HG02623 (cell line): ENCODE measurements around the gene MAP2K5.

Source experiments
- ATAC-seq: cut with Tn5 transposase; IDR thresholded peaks from one replicate; pipeline ENCODE4 v1.9.1; 2021; ENCODE audit warnings: moderate library complexity; ENCODE audit not compliant: unreplicated experiment

Gene MAP2K5

DNA sequence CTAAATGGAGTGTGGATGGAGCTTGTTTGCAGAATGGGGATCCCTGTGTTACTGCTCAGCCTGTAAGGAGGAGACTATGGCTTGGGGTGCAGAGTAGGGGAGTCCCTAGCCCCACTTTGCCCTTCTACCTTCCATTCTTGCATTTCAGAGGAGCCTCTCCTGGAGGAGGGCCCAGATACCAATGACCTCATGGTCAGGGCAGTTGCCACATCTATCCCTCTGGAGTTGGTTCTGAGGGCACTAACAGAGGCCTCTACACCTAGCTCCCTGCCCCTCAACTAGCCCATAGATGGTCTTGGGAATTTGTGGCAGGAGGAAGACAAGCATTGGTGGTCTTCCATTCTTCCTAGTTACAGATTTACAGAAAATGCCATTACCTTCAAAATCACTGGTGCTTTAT is 288.9 kb downstream of the MAP2K5 start:
- ATAC-seq, result no peak

DNA sequence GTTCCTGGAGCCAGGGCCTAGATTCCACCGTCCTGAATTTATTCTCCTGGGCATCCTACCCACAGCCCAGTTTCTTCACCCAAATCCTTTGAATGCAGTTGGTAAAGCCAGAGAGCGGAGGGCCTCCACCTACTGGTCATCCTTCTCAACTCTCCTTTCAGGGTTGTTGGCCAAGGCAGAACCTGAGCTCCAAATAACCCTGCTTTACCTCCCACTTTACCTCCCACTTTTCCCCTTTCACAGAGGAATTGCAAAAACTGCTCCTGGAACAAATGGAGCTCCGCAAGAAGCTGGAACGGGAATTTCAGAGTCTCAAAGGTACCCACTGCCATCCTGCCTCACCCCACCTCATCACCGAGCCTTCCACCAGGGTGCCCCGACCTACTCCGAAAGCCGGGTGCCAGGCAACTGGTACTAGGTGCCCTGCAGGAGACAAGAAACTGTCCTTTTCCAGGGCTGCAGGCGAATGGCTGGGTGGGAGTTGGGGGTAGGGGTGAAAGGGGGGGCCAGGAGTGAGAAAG is 289.6 kb downstream of the MAP2K5 start:
- ATAC-seq, result no peak

DNA sequence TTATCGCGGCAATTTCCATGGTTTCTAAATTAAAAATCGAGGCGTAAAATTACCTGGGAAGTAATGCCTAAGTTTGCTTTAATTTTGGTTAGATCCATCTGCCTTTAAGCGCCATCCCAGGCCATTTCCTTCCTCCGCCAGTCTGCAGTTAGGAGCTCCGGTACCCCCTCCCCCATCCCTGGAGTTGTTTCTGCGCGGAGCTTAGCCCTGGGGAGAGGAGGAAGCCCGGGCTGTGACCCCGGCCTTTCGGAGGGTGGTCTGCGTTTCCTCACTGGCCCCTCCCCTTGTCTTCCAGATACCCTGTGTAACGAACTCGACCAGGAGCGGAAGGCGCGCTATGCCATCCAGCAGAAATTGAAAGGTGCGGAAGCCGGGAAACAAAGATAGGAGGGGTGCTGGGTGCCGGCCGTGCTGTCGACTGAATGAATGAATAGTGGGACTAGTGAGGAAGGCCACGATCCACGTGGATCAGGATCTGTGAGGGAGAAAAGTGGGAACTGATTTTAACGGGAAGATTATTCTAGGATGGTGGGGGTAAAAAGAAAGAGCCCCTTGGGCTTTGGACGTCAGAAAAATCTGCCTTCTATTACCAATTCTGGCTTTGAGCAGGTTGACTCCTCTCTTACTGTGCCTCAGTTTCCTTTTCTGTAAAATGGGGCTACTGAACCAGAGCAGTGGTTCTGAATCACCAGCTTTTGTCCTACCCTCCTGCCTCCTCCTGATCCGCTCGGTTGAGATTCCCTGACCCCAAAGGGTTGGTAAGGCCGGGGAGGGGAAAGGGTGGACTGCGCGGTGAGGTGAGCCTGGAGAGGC is 290.6 kb downstream of the MAP2K5 start:
- ATAC-seq, result no peak

DNA sequence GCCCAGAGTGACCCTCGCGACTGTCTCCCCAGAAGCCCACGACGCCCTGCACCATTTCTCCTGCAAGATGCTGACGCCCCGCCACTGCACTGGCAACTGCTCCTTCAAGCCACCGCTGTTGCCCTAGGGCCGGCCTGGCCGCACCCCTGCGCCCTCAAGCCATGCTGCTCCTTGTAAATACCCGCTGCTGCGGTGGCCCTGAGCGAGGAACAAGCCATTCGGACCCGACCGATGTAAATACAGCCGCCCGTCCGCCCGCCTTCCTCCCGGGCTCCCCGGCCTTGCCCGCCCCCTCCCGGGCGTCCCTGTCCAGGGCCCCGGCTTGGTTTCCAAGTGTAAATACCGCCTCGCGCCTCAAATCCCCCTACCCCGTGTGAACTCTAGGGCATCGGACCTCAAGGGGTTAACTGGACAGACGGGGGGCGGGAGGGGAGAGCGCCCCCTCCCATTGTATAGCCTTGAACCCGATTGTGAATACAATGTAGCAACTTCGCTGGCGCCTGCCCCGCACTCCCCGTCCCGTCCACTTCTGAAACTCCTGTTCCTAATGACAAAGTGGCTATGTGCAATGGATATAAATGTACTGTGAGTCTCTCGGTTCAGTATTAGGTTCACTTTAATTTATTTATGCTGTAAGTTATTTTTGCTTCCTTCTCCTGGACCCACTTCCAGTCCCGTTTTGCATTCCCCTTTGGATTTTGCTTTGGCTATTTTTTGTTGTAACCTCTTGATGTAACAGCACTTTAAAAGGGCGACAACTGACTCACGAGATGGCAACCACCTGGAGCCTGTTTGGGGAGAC is 291.4 kb downstream of the MAP2K5 start:
- no peak for ATAC-seq

DNA sequence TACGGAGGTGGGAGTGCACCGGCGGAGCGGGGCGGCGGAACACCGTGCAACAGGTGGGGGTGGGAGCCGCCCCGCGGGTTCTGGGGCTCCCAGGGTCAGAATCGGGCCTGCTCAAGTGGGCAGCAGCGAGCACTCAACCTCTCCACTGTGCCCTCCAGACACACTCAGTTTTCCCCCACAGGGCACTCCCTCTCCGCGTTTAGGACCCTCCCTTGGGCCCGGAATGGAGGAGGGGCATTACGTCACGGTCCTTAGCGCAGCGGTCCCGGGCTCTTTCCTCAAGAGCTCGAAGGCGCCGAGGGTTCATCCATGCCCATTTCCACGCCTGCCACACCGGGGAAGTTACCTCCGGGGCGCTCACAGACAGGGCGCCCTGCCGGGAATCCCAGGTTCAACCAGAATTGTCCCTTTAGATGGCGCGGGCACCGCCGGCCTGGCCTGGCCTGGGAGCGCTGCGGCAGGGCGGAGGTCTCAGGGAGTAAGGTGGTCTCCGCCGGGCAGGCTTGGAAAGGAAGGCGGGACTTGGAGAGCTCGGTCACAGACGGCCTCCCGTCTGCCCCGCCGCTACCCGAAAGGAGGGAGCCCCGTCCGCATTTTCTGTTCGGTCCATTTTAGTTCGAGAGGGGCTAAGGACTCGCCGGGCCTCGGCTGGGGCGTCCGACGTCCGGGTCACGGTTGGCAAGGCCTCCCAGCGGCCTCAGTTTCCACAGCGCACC is 292.2 kb downstream of the MAP2K5 start:
- no peak for ATAC-seq

DNA sequence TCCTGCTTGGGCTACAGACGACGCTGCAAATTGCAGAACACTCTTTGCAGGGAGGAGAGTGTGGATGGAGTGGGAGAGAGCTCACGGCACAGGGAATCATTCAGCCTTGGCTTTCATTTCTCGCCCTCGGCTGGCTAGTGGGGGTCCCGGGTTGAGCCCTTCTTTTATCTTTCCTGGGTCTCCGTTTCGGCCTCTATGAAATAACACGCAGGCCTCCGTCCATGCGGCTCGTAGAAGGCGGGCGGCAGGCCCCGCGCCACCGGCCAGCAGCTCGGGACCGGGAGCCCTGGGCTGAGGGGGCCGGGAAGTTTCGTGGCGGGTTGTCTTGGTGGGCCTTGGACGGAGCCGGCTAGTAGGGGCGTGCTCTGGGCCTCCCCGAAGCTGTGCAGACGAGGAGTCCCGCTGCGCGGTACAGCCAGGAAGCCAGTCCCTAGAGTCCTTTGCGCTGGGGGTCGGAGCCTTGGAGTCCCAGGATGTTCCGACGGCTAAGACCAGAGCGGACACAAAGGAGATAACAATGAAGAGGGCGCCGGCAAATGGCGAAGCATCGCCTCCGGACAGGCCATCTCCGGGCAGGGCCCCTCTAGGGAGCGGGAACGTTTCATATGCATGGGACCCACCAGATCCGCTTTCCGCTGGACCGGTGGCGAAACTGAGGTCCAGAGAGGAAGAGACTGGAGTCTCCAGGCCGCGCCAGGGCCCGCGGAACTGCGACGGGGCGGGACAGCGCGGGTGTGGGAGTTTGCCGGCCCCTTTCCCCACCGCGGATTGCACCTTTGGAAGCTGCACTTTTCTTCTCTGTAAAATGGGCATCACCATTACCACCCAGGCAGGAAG is 293.0 kb downstream of the MAP2K5 start:
- ATAC-seq, result no peak

DNA sequence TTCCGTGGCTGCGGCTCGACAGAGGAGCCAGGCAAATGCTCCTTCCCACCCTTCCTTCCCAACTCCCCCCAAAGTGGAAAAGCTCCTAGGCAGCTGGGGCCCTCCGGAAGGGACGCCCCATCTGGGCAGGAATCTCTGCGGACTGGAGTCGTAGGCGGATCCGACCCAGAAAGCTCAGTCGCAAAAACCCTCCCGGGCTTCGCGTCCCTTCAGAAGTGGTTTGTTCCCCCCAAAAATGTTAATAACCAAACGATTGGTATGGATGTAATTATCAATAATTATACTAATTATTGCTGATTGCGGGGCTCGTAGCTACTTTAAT is 293.6 kb downstream of the MAP2K5 start:
- no peak for ATAC-seq

DNA sequence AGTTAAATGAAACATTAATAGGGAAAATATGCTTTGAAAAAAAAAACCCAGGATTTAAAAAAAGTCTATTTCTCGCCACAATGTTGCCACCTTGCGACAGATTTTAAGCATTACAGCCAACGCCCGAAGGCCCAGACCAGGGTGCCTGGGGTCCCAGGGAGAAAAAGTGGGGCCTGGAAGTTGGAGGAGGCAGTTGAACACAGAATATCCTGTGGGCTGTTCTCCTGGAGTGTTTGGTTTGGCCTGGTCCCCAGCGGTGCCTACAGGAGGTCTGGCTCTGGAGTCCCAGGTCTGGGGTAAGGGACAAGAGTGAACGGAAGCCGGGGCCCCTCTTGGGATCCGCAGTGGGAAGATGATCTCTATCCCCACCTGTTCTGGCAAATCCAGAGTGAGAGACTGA is 294.0 kb downstream of the MAP2K5 start:
- no peak for ATAC-seq

DNA sequence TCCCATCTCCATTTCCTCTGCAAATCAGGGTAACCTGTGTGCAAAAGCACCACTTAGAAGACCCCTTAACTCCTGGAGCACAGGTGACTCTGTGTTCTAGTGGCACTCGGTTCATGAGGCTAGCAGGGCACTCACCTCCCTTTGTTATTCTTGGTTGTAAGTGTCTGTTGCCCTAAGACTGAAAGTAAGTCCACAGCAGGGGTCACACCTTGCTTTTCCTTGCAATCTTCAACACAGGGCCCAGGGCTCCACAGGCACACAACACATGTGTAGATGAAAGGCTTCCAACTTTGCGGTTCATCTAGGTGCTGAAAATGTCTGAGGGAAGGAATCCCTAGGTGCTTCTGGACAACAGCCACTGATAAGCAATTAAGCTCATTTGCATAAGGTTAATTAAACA is 294.5 kb downstream of the MAP2K5 start:
- ATAC-seq, result no peak

DNA sequence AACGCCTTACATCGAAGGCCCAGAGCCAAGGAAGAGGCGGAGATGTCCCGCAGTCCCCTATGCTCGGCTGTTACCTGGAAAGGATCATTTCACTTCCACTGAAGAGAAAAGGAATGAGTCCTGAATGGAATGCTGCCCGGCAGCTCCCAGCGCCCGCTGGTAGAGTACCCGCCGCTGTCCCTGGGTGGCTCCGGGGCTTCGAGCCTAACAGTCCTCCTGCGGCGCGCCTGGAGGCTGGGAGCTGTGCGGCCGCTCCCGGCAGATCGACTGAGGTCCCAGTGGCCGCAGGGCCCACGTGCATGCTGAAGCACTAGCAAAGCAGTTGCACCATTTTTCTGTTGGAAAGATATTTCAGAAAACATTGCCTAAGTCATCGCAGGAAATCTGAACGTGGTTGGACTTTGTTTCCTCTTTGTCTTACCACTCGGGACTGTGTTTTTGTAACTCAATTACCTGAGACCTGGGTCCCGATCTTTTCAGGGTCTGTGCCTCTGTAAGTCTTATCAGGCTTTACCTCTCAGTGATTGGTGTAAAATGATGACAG is 296.4 kb downstream of the MAP2K5 start:
- no peak for ATAC-seq

DNA sequence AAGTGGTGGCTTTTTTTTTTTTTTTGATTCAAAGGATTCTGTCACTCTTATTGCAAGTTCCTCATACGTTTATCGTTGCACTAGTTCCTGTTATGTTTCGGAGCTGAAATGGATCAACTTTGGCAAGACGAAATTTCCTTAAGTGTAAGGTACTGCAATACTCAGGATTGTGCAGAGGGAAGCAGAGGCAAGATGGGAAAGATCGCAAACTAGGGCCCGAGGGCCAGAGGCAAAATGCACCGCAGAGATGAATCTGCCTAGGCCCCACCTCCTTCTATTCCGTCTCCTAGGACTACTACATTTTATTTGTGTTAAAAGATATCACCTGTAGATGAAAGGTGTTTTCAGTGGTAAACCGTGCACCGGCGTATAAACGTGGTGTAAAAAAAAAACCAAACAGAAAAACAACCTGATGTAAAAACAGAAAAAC is 297.0 kb downstream of the MAP2K5 start:
- ATAC-seq, result peak; percentile 8

DNA sequence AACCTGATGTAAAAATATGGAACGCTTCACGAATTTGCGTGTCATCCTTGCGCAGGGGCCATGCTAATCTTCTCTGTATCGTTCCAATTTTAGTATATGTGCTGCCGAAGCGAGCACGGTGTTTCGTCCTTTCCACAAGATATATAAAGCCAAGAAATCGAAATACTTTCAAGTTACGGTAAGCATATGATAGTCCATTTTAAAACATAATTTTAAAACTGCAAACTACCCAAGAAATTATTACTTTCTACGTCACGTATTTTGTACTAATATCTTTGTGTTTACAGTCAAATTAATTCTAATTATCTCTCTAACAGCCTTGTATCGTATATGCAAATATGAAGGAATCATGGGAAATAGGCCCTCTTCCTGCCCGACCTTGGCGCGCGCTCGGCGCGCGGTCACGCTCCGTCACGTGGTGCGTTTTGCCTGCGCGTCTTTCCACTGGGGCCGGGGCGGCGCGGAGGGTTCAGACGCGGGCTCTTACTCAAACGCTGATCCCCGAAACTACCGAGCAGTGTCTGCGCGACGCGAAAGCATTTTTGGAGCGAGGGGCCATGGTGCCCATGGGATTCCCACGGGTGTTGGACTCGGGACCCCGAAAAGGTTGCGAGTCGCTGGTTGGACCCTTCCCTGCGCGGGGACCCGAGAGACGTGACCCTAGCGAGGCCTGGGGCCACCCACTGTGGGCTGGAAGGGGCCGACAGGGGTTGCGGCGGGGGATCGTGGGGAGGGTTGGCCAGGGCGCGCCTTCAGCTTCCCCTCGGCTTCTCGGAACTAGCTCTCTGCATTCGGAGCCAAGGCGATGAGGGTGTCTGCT is 297.6 kb downstream of the MAP2K5 start, which contains the start of gene RNU6-1:
Gene RNU6-1, minus strand, starts transcription at position 117 of the 820 bp plus-strand sequence.
- ATAC-seq, result peak; percentile 80

DNA sequence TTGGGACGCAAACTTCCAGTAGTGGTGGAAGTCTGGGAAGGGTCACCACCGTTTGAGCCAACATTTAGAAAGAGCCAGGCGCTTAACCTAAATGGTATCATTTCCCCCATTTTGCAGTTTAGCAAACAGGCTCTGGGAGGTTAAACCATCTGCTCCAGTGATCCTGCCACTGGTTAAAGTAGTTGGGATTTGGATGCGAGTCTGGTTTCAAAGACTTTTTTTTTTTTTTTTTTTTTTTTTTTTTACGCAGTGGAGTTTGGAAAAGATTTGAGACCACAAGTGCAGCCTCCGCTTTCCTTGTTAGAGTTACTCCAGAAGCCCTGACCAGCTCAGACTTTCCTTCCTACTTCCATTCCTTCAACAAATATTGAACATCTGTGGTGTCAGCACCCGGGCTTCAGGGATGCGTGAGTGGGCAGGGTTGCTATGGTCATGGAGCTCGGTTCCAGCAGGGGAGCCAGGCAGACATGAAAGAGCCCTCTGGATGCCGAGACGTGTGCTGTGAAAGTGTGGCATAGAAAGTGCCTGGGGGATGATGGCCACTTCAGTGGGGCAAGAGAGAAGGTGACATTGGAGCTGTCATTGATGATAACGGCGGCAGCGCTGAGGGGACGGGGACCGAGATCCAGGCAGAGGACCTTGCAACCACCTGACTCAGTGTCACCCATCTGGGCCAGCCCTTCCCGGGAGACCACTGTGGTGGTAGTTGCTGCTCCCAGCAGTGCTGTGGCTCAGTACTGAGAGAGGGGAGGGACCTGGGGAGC is 298.4 kb downstream of the MAP2K5 start:
- no peak for ATAC-seq

DNA sequence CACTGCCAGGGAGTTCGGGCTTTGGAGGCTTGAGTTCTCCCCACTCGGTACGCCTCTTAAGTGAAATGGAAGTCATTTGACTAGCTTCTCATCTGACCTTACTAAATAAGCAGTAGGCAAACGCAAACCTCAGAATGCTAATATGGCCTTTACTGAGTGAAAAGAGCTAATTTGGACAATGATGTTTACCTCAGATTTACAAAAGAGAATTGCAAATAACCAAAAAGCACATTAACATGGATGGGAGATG is 298.9 kb downstream of the MAP2K5 start:
- ATAC-seq, result no peak

DNA sequence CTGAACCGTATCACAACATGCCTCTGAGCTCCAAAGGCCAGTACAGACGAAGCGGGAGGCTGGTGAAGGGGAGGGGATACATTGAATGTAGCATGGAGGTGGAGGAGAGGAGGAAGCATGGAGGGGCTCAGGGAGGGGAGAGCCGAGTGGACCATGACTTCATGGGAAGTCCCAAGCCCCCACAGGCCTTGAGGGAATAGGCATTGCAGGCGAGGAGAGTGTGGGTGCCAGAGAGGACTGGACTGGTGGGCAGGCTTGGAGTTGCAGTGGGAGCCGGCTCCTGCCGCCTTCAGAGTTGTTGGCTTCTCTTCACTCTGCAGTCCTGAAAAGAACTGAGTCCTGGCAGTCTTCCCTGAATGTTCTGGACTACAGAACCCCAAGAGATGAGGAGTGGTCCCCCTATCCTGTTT is 300.6 kb downstream of the MAP2K5 start:
- no peak for ATAC-seq

DNA sequence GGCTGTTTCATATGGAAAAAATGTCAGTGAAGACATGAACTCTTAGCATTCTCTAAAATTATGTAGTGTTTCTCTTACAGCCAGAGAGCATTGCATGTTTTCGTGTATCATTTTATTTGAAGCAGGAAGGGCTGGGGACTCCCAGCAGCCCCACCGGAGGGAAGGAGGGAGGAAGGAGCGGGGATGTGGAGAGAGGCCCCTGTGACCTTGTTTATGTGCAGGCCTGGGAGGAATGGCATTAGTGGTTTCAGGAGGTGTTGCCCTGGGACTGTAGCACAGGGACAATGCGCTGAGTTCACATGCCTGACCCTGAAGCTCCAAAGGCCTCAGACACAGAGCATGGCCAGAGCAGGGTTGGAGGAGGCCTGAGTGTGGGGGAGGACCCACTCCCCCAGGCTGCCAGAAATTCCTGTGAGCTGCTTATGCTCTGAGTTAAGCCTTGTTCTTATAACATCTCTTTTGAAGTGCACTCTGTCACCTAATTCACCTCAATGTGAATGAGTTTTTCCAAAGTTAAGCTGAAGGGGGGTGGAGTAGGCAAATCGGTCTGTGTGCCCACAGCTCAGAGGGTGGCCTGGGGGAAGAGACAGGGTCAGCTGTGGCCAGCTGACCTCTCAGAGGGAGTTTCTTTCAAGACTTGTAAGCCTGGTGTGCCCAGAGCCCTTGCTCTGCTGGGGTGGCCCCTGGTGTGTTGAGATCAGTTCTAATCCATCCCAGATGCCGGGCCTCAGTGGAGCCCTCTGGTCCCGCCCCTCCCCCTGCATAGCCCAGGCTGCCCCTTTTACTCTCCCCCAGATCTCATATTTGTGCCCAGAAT is 301.3 kb downstream of the MAP2K5 start:
- no peak for ATAC-seq

DNA sequence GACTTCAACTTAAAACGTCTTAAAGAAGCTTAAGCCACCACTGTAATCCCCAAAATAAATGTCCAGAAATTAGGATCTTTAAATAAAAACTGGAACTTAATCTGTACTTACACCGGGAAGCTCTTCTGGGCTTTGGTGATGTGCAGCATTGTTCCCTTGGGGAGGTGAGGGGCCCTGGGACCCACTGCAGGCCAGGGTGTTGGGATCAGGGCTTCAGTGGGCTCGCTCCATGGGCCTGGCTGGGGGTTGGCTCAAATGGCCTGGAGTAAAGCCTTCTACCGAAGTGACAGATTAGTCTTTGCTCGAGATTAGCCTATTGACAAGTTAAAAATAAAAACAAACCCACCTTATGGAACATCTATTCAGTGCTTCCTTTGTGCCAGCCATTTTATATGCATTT is 303.5 kb downstream of the MAP2K5 start:
- ATAC-seq, result no peak

DNA sequence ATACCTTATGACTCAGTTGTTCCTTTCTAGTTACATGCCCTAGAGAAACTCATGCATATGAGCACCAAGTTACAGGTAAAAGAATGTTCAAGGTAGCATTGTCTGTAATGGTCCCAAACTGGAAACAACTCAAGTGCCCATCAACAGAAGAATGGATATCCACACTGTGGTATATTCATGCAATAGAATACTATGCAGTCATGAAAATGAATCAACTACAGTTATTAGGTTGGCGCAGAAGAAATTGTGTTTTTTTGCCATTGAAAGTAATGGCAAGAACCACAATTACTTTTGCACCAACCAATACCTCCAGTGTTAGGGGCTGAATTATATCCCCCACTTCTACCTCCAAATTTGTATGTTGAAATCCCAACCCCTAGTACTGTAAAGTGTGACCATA is 307.0 kb downstream of the MAP2K5 start:
- ATAC-seq, result no peak
